Measurements from ENCODE around the gene HSP90AB1. TPM values are rescaled to one million over a fixed set of nuclear protein-coding genes. Genes with fewer than 3 reads are reported as not detected.
A peak's percentile ranks its signal among the peaks of the same experiment; 100 is the strongest.

The HSP90AB1 gene
- total and polyA plus RNA-seq, 9 of the 15 experiments (the other 6 are each of a cell fraction or from before 2014, with no cell fraction given) = 1,780 to 3,358 (median 2,262) TPM

- TF ChIP-seq STAT6 (CRISPR knock-in tag; IDR thresholded peaks at IDR 0.05) = no peak
- peak; percentile 17; the same call in 1 of the 2 replicates for TF ChIP-seq HDGF (IDR thresholded peaks at IDR 0.05)
- TF ChIP-seq CBFB (CRISPR knock-in tag; IDR thresholded peaks at IDR 0.05) = 0 out of 2 replicates have a peak, but pooled peaks have one; percentile 28
- peak; percentile 56; the same call in 1 of the 2 replicates for TF ChIP-seq ARID4B (CRISPR knock-in tag; IDR thresholded peaks at IDR 0.05)
- TF ChIP-seq KAT7 (CRISPR knock-in tag; IDR thresholded peaks at IDR 0.05; ENCODE audit: borderline replicate concordance) = peak; percentile 82; the same call in 1 of the 2 replicates
- TF ChIP-seq ASH1L (IDR thresholded peaks at IDR 0.05; ENCODE audit: borderline replicate concordance, low read depth, partially characterized antibody) = no peak
- TF ChIP-seq RBBP5 (IDR thresholded peaks at IDR 0.05; ENCODE audit: borderline replicate concordance, insufficient read depth, low read length, poor library complexity, severe bottlenecking) = peak; percentile 48
- TF ChIP-seq NRF1 (conservative IDR thresholded peaks at IDR 0.05 in 1 of 2, IDR thresholded peaks at IDR 0.05 in 1 of 2) = peak; percentile 52 to 55; a peak in 3 of 4 replicates
- no peak for TF ChIP-seq TFAP4 (CRISPR knock-in tag; IDR thresholded peaks at IDR 0.05; ENCODE audit: borderline replicate concordance)
- TF ChIP-seq ZNF57 (CRISPR knock-in tag; IDR thresholded peaks at IDR 0.05) = 0 out of 2 replicates have a peak, but pooled peaks have one; percentile 22
- TF ChIP-seq TEAD1 (CRISPR knock-in tag; IDR thresholded peaks at IDR 0.05) = peak in 1 of 2 experiments; percentile 70; a peak in 1 of 4 replicates
- TF ChIP-seq AFF4 (CRISPR knock-in tag; IDR thresholded peaks at IDR 0.05) = 0 out of 2 replicates have a peak, but pooled peaks have one; percentile 36
Measured at GRCh38 chr6:44224029-44224964, 22.6 kb upstream of the HSP90AB1 start (continued).

Data from K562 (cell line).